Thoracic aorta (tissue), 2 donors: ENCODE results near the gene NPHP4. TPM values are rescaled to one million over a fixed set of nuclear protein-coding genes. Genes with fewer than 3 reads are reported as not detected.

Experiments
- ATAC-seq: fragments of 150-250 bp; one replicate; pipeline ENCODE4 v1.8.0; 2017; ENCODE audit warnings: low read depth; ENCODE audit not compliant: insufficient number of reproducible peaks, low FRiP score
- DNase-seq: peaks from one replicate; pipeline ENCODE4 v3.0.0-alpha.2; 2020; ENCODE audit warnings: low spot score
- H3K27ac ChIP-seq, 2 donors: fragments of 200-600 bp; sonication (generic); 1 replicate in 1 of 2; 2 replicates in 1 of 2; pipeline ENCODE4 v1.5.1; 2016; ENCODE audit warnings: mild to moderate bottlenecking in 2 of 2, moderate library complexity in 2 of 2
- H3K27me3 ChIP-seq: fragments of 200-600 bp; sonication (generic); replicated peaks from 2 replicates; pipeline ENCODE4 v1.6.0; 2016; ENCODE audit warnings: mild to moderate bottlenecking; ENCODE audit not compliant: insufficient read depth
- H3K36me3 ChIP-seq: fragments of 200-600 bp; sonication (generic); one replicate; pipeline ENCODE4 v1.5.1; 2016
- H3K4me1 ChIP-seq, 2 donors: fragments of 200-600 bp; sonication (generic); 1 replicate in 1 of 2; 2 replicates in 1 of 2; pipeline versions ENCODE4 v1.5.1 to v1.6.0; 2016; ENCODE audit warnings: low read depth in 2 of 2, mild to moderate bottlenecking in 1 of 2; ENCODE audit not compliant: control insufficient read depth in 1 of 2
- H3K4me3 ChIP-seq: fragments of 200-600 bp; sonication (generic); 2 replicates; pipeline ENCODE4 v1.5.1; 2016; ENCODE audit warnings: mild to moderate bottlenecking
- H3K9me3 ChIP-seq: fragments of 200-600 bp; sonication (generic); 2 replicates; pipeline ENCODE4 v1.5.1; 2016
- total RNA-seq, 2 donors: library from RNA; depleted of rRNA; stranded (reverse); fragments of >200 nt; gene quantifications; one replicate each; pipeline versions ENCODE4 v1.1.0 to v1.2.3, GENCODE V29; 2016
- TF ChIP-seq, protein P1 (sequence below): fragments of 200-600 bp; sonication (generic); IDR thresholded peaks from one replicate; pipeline ENCODE4 v1.5.1; 2019; ENCODE audit warnings: antibody characterized with exemption

NPHP4 gene
- total RNA-seq, 2 donors from 2014 or later = 11.4 to 15.1 TPM

GRCh38 chr1:5829414-5829813 is 162.8 kb downstream of the NPHP4 start:
- Histone ChIP-seq H3K9me3 (no peaks in the 10 kb centered on the region), H3K36me3 (no peaks in the 10 kb centered on the region), H3K27me3 (no peaks in the 10 kb centered on the region), H3K4me3 (no peak overlapping the region), H3K4me1 (no peaks in the 10 kb centered on the region), H3K27ac (no peak overlapping the region)
- ATAC-seq = no peak
- TF ChIP-seq, protein P1, sequence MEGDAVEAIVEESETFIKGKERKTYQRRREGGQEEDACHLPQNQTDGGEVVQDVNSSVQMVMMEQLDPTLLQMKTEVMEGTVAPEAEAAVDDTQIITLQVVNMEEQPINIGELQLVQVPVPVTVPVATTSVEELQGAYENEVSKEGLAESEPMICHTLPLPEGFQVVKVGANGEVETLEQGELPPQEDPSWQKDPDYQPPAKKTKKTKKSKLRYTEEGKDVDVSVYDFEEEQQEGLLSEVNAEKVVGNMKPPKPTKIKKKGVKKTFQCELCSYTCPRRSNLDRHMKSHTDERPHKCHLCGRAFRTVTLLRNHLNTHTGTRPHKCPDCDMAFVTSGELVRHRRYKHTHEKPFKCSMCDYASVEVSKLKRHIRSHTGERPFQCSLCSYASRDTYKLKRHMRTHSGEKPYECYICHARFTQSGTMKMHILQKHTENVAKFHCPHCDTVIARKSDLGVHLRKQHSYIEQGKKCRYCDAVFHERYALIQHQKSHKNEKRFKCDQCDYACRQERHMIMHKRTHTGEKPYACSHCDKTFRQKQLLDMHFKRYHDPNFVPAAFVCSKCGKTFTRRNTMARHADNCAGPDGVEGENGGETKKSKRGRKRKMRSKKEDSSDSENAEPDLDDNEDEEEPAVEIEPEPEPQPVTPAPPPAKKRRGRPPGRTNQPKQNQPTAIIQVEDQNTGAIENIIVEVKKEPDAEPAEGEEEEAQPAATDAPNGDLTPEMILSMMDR = no peak
- no peak for DNase-seq

DNA sequence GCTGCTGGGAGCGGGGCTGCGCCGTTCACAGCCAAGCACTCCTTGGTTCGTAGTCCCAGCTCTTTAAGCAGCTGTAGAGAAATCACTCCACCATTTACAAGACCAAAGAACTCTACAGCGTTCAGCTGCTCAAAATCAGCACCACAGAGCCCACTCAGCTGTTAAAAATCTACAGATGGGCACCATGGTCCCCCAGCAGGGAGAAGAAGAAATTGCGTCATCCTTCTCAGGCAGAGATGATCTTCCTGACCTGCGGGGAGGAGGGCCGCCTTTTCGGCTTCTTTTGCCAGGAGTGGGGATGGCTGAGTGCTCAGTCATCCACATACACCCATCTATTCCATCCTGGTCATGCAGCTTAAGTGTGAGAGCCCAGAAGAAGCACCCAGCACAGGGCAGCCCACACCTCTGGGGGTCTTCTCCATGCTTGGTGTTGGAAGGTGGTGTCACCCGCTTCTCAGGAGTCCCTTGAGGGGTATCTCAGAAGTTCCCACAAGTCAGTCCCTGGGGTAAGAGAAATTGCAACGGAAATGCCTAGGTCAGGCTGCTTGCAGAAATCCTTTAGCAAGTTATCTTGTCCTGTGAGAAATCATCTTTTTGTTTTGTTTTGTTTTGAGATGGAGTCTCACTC is 163.8 kb downstream of the NPHP4 start:
- no peak overlapping the region for H3K27ac ChIP-seq
- no peak for ATAC-seq
- H3K4me3 ChIP-seq = no peak overlapping the region
- no peaks in the 10 kb centered on the region for H3K4me1 ChIP-seq
- H3K9me3 ChIP-seq = no peaks in the 10 kb centered on the region
- DNase-seq = no peak
- H3K27me3 ChIP-seq = no peaks in the 10 kb centered on the region
- H3K36me3 ChIP-seq = no peaks in the 10 kb centered on the region
- TF ChIP-seq, protein P1 = no peak

DNA sequence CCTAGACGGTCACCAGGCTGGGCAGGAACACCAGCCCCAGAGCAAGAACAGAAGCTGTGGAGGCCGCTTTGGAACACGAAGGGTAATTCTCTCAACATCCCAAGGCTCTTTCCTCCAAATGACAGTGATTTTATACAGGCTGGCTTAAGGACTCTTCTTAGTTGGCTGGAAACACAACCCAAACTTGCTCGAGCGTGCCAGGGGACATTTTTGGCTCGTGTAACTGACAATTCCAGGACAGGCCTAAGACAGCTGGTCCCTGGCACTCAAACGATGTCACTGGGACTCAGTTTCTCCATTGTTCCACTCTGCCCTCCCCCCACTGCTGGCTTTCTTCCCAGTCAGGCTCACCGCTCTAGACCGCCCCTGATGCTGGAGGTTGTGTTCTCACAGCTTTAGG is 164.7 kb downstream of the NPHP4 start:
- no peaks in the 10 kb centered on the region for H3K27me3 ChIP-seq
- no peaks in the 10 kb centered on the region for H3K36me3 ChIP-seq
- H3K4me3 ChIP-seq = no peak overlapping the region
- TF ChIP-seq, protein P1 = no peak
- no peaks in the 10 kb centered on the region for H3K4me1 ChIP-seq
- no peak for ATAC-seq
- H3K9me3 ChIP-seq = no peaks in the 10 kb centered on the region
- H3K27ac ChIP-seq = no peak overlapping the region
- no peak for DNase-seq

GRCh38 chr1:5826601-5827000 is 165.6 kb downstream of the NPHP4 start:
- Histone ChIP-seq H3K9me3 (no peaks in the 10 kb centered on the region), H3K4me3 (no peak overlapping the region), H3K36me3 (no peaks in the 10 kb centered on the region), H3K27me3 (no peaks in the 10 kb centered on the region), H3K27ac (no peak overlapping the region), H3K4me1 (no peaks in the 10 kb centered on the region)
- DNase-seq (no peak), ATAC-seq (no peak)
- TF ChIP-seq, protein P1 = no peak

- Histone ChIP-seq H3K27me3 (no peaks in the 10 kb centered on the region), H3K4me3 (no peak overlapping the region), H3K36me3 (no peaks in the 10 kb centered on the region), H3K9me3 (no peaks in the 10 kb centered on the region), H3K4me1 (no peaks in the 10 kb centered on the region), H3K27ac (no peak overlapping the region)
- TF ChIP-seq, protein P1 = no peak
- ATAC-seq = no peak
- no peak for DNase-seq
Observed at GRCh38 chr1:5822726-5823125, 169.5 kb downstream of the NPHP4 start.
